Neural cell (in vitro differentiated cells): ENCODE results near the gene PIGQ. TPM values are rescaled to one million over a fixed set of nuclear protein-coding genes. Genes with fewer than 3 reads are reported as not detected.

Experiments used
- H2AFZ ChIP-seq: fragments of 200-600, 300-800 bp; sonication (generic), shearing (Covaris generic); 2 replicates; pipeline ENCODE4 v1.6.0; 2014; ENCODE audit warnings: low read depth, mild to moderate bottlenecking, antibody characterized with exemption, low read length, moderate library complexity
- H3F3A ChIP-seq: fragments of 200-600 bp; shearing (Covaris generic); 2 replicates; pipeline ENCODE4 v1.6.1; 2016; ENCODE audit warnings: mild to moderate bottlenecking, moderate library complexity, mixed read lengths, antibody characterized with exemption, low read length; ENCODE audit not compliant: insufficient read depth, poor library complexity, severe bottlenecking
- H3K27ac ChIP-seq: fragments of 200-600, 300-800 bp; sonication (generic), shearing (Covaris generic); 2 replicates; pipeline ENCODE4 v1.5.1; 2014; ENCODE audit warnings: mild to moderate bottlenecking, low read length, moderate library complexity
- H3K27me3 ChIP-seq: fragments of 300-800, 200-600 bp; sonication (generic), shearing (Covaris generic); 2 replicates; pipeline ENCODE4 v1.6.0; 2014; ENCODE audit warnings: mild to moderate bottlenecking, low read depth, low read length, moderate library complexity; ENCODE audit not compliant: insufficient read depth
- H3K36me3 ChIP-seq: fragments of 300-800, 200-600 bp; sonication (generic), shearing (Covaris generic); 2 replicates; pipeline ENCODE4 v1.5.1; 2014; ENCODE audit warnings: mild to moderate bottlenecking, antibody characterized with exemption, low read length, moderate library complexity; ENCODE audit not compliant: insufficient read depth
- H3K4me2 ChIP-seq: fragments of 300-800, 200-600 bp; sonication (generic), shearing (Covaris generic); 2 replicates; pipeline ENCODE4 v1.6.0; 2014; ENCODE audit warnings: mild to moderate bottlenecking, low read length
- H3K4me3 ChIP-seq: fragments of 300-800, 200-600 bp; sonication (generic), shearing (Covaris generic); 2 replicates; pipeline ENCODE4 v1.5.1; 2014; ENCODE audit warnings: mild to moderate bottlenecking, low read length, moderate library complexity
- H3K79me2 ChIP-seq: fragments of 200-600 bp; shearing (Covaris generic); replicated peaks from 2 replicates; pipeline ENCODE4 v1.6.0; 2014; ENCODE audit warnings: mild to moderate bottlenecking, low read length, moderate library complexity; ENCODE audit not compliant: insufficient read depth
- H3K9ac ChIP-seq: fragments of 300-800, 200-600 bp; sonication (generic), shearing (Covaris generic); 2 replicates; pipeline ENCODE4 v1.6.1; 2016; ENCODE audit warnings: mild to moderate bottlenecking, low read length, mixed read lengths
- H3K9me2 ChIP-seq: fragments of 200-600 bp; shearing (Covaris generic); 2 replicates; pipeline ENCODE4 v1.6.1; 2016; ENCODE audit warnings: mild to moderate bottlenecking, low read length, mixed read lengths; ENCODE audit not compliant: insufficient read depth
- H3K9me3 ChIP-seq: fragments of 200-600, 300-800 bp; sonication (generic), shearing (Covaris generic); 2 replicates; pipeline ENCODE4 v1.6.1; 2016; ENCODE audit warnings: mild to moderate bottlenecking, mixed run types, low read length, moderate library complexity, mixed read lengths
- H4K20me1 ChIP-seq: fragments of 200-600 bp; shearing (Covaris generic); 2 replicates; pipeline ENCODE4 v1.6.1; 2016; ENCODE audit warnings: mild to moderate bottlenecking, mixed run types; ENCODE audit not compliant: insufficient read depth
- CTCF ChIP-seq: fragments of 450-650 bp; IDR thresholded peaks from 2 replicates; pipeline ENCODE4 v1.5.1; 2014; ENCODE audit warnings: antibody characterized with exemption, mild to moderate bottlenecking, moderate library complexity; ENCODE audit not compliant: poor library complexity, severe bottlenecking
- EP300 ChIP-seq: fragments of 450-650 bp; conservative IDR thresholded peaks from 2 replicates; pipeline ENCODE4 v1.6.1; 2014; ENCODE audit warnings: antibody characterized with exemption, mild to moderate bottlenecking, moderate library complexity; ENCODE audit not compliant: poor library complexity, severe bottlenecking
- EZH2 ChIP-seq: fragments of 200-600, 300-800 bp; shearing (Covaris generic), sonication (generic); IDR thresholded peaks from 2 replicates; pipeline ENCODE4 v1.6.1; 2014; ENCODE audit warnings: antibody characterized with exemption, low read length, borderline replicate concordance, mild to moderate bottlenecking; ENCODE audit not compliant: insufficient read depth, poor library complexity, severe bottlenecking
- MXI1 ChIP-seq: fragments of 450-650 bp; conservative IDR thresholded peaks from 2 replicates; pipeline ENCODE4 v1.6.1; 2014; ENCODE audit warnings: antibody characterized with exemption, mild to moderate bottlenecking; ENCODE audit not compliant: poor library complexity, severe bottlenecking
- POLR2AphosphoS5 ChIP-seq: IDR thresholded peaks from 2 replicates; pipeline ENCODE4 v1.6.1; 2012
- RAD21 ChIP-seq: fragments of 450-650 bp; conservative IDR thresholded peaks from 2 replicates; pipeline ENCODE4 v1.6.1; 2014; ENCODE audit warnings: antibody characterized with exemption, mild to moderate bottlenecking, moderate library complexity
- REST ChIP-seq: IDR thresholded peaks from 2 replicates; pipeline ENCODE4 v1.6.1; 2012; ENCODE audit warnings: borderline replicate concordance
- SMC3 ChIP-seq: fragments of 450-650 bp; conservative IDR thresholded peaks from 2 replicates; pipeline ENCODE4 v1.6.1; 2014; ENCODE audit warnings: antibody characterized with exemption, mild to moderate bottlenecking, moderate library complexity; ENCODE audit not compliant: poor library complexity
- TAF1 ChIP-seq: IDR thresholded peaks from 2 replicates; pipeline ENCODE4 v1.6.1; 2012; ENCODE audit warnings: low read depth
- polyA plus RNA-seq: library from polyadenylated mRNA; depleted of rRNA; stranded (reverse); fragments of >200 nt; gene quantifications from 2 replicates; pipeline ENCODE4 v1.2.3, GENCODE V29; 2014

PIGQ gene
- polyA plus RNA-seq, 1 donor from 2014 or later: 69.2 TPM

- Histone ChIP-seq H3K27me3 (no peaks in the 10 kb centered on the region), H2AFZ (no peak overlapping the region), H3K9me2 (no peaks in the 10 kb centered on the region), H3F3A (no peaks in the 10 kb centered on the region), H3K36me3 (no peaks in the 10 kb centered on the region), H3K9me3 (no peaks in the 10 kb centered on the region), H3K79me2 (no peaks in the 10 kb centered on the region), H3K4me2 (no peak overlapping the region), H3K4me3 (no peak overlapping the region), H3K27ac (no peak overlapping the region), H3K9ac (no peak overlapping the region), H4K20me1 (no peaks in the 10 kb centered on the region)
- no peak for TF ChIP-seq RAD21
- TF ChIP-seq TAF1: no peak
- no peak for TF ChIP-seq MXI1
- TF ChIP-seq POLR2AphosphoS5: no peak
- TF ChIP-seq REST: no peak
- TF ChIP-seq CTCF: no peak
- TF ChIP-seq SMC3: no peak
- no peak for TF ChIP-seq EP300
- no peak for TF ChIP-seq EZH2
Measured at GRCh38 chr16:583470-583814, 13.7 kb downstream of the PIGQ start.

DNA sequence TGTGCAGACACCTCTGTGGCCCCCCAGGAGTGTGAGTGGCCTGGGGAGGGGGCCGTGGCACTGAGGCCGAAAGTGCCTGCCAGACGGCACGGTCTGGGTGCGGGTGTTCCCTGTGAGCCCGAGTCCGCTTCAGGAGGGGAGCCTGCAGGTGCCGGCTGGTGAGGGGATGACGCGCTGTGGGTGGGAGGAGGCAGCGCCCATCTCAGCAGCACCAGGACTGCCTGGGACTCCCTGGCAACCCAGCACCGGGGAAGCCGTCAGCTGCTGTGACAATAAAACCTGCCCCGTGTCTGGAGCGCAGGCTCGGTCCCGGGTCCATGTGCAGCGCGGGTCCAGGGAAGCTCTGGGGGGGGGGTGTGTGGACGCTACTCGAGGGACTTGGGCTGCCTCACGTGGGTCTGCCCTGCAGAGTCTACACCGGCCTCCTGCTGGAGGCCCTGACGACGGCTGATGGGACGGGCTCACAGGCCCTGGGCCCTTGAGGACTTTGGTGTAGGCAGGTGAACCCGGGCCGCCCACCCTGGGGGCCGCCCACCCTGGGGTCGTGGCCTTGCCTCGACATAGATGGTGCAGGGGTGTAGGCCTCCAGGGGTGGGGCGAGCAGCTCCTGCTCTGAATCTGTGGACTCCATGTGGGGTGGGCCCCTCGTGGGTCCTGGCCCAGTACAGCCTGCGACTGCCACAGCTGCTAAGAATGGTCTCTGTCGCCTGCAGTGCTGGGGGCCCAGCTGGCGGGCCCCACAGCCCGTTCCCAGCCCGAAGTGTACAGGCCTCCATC lies 14.2 kb downstream of the PIGQ start:
- no peaks in the 10 kb centered on the region for H4K20me1 ChIP-seq
- H3K79me2 ChIP-seq: no peaks in the 10 kb centered on the region
- TF ChIP-seq EZH2 (no peak), REST (no peak), MXI1 (no peak), SMC3 (no peak), EP300 (no peak), TAF1 (no peak), CTCF (no peak)
- no peaks in the 10 kb centered on the region for H3K9me2 ChIP-seq
- H3K27me3 ChIP-seq: no peaks in the 10 kb centered on the region
- no peak overlapping the region for H3K9ac ChIP-seq
- no peaks in the 10 kb centered on the region for H3K9me3 ChIP-seq
- no peaks in the 10 kb centered on the region for H3F3A ChIP-seq
- no peak overlapping the region for H3K27ac ChIP-seq
- H3K4me2 ChIP-seq: no peak overlapping the region
- H3K4me3 ChIP-seq: no peak overlapping the region
- H2AFZ ChIP-seq: no peak overlapping the region
- H3K36me3 ChIP-seq: no peaks in the 10 kb centered on the region
